HG03045 (cell line): ENCODE data around the gene CAPN5.

Experiments used
- ATAC-seq: cut with Tn5 transposase; IDR thresholded peaks from one replicate; pipeline ENCODE4 v1.9.1; 2021; ENCODE audit warnings: mild to moderate bottlenecking, moderate library complexity; ENCODE audit not compliant: unreplicated experiment

The CAPN5 gene

GRCh38 chr11:77159937-77160495 is 93.2 kb downstream of the CAPN5 start:
- no peak for ATAC-seq

GRCh38 chr11:77163271-77163670 is 96.5 kb downstream of the CAPN5 start:
- no peak for ATAC-seq

GRCh38 chr11:77165066-77165465 is 98.3 kb downstream of the CAPN5 start:
- no peak for ATAC-seq

- ATAC-seq: no peak
These were observed 99.2 kb downstream of the CAPN5 start for GRCh38 chr11:77166021-77166420.

GRCh38 chr11:77167111-77167626 is 100.4 kb downstream of the CAPN5 start:
- ATAC-seq: no peak

GRCh38 chr11:77167791-77168190 is 101.0 kb downstream of the CAPN5 start:
- no peak for ATAC-seq

- no peak for ATAC-seq
These were observed 103.3 kb downstream of the CAPN5 start for GRCh38 chr11:77170107-77170506.

- ATAC-seq: no peak
These were observed 104.5 kb downstream of the CAPN5 start for GRCh38 chr11:77171254-77171653.

GRCh38 chr11:77171885-77172665 is 105.3 kb downstream of the CAPN5 start:
- ATAC-seq: no peak

- ATAC-seq: no peak
These were observed 105.9 kb downstream of the CAPN5 start for GRCh38 chr11:77172666-77172982.

- ATAC-seq: no peak
These were observed 106.7 kb downstream of the CAPN5 start for GRCh38 chr11:77173494-77173893.

GRCh38 chr11:77174559-77174958 is 107.8 kb downstream of the CAPN5 start:
- ATAC-seq: no peak

- no peak for ATAC-seq
These were observed 108.5 kb downstream of the CAPN5 start for GRCh38 chr11:77175021-77175842.
